GM20000 (cell line): Measurements from ENCODE around the gene AFF4.

ENCODE experiments used
- DNase-seq: peaks from one replicate; pipeline ENCODE4 v3.0.0; 2012; ENCODE audit warnings: low spot score
- TF ChIP-seq, protein P1 (sequence below): IDR thresholded peaks from 2 replicates; pipeline ENCODE4 v1.5.1; 2012; ENCODE audit warnings: mild to moderate bottlenecking, control low read depth; ENCODE audit errors: extremely low read depth, missing control alignments

Gene AFF4

DNA sequence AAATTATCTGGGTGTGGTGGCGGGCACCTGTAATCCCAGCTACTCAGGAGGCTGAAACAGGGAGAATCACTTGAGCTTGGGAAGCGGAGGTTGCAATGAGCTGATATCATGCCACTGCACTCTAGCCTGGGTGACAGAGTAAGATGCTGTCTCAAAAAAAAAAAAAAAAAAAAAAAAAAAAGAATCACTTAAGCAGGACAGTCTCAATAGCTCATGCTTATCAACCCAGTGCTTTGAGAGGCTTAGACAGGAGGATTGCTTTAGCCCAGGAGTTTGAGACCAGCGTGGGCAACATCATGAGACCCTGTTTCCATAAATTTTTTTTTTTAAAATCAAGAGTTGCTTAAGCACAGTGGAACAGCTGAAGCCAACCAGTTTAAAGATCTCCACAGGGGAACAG, 47.3 kb downstream of the AFF4 start:
- no peak for DNase-seq
- TF ChIP-seq, protein P1, sequence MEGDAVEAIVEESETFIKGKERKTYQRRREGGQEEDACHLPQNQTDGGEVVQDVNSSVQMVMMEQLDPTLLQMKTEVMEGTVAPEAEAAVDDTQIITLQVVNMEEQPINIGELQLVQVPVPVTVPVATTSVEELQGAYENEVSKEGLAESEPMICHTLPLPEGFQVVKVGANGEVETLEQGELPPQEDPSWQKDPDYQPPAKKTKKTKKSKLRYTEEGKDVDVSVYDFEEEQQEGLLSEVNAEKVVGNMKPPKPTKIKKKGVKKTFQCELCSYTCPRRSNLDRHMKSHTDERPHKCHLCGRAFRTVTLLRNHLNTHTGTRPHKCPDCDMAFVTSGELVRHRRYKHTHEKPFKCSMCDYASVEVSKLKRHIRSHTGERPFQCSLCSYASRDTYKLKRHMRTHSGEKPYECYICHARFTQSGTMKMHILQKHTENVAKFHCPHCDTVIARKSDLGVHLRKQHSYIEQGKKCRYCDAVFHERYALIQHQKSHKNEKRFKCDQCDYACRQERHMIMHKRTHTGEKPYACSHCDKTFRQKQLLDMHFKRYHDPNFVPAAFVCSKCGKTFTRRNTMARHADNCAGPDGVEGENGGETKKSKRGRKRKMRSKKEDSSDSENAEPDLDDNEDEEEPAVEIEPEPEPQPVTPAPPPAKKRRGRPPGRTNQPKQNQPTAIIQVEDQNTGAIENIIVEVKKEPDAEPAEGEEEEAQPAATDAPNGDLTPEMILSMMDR = no peak

DNA sequence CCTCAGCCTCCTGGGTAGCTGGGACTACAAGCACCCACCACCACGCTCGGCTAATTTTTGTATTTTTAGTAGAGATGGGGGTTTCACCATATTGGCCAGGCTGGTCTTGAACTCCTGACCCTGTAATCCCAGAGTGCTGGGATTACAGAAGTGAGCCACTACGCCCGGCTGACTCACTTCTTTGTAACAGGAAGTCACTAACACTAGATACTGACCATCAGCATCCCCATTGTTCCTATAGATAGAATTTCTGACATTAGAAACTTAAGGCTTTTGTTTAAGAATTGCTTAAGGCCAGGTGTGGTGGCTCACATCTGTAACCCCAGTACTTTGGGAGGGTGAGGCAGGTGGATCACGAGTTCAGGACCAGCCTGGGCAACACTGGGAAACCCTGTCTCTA, 47.8 kb downstream of the AFF4 start:
- DNase-seq = no peak
- TF ChIP-seq, protein P1 = no peak

DNA sequence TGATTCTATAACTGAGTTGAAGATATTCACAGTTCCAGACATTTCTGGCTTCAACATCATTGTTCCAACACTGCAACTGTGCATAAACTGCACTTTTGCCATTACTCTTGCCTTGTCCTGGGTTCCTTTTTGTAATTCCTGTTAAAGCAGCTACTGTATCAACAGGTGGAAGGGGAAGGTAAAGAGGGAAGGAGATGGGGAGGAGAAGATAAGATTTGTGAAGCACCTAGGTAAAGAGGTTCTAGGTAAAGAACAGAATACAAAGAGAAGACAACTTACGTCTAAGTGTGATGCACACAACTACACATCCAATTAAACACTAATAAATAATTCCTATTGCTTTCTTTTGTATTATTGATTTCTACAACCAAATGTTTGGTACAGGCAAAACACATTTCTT, 53.7 kb downstream of the AFF4 start:
- TF ChIP-seq, protein P1 = no peak
- DNase-seq = no peak

DNA sequence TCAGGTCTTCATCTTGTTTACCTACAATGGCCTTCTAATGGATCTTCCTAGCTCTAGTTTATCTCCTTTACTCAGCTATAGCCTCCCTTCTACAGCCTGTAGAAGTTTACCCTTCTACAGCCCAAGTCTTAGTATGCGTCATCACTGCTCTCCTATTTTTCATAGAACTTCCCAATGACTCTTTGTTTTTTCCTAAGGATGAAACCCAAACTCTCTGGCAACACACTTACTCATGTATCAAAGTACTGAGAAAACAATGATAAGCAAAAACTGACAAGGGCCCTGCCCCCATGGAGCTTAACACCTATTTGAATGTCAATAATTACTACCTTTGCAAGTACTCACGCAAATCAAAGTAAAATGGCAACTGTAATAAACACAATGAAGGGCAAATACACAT, 56.3 kb downstream of the AFF4 start:
- no peak for DNase-seq
- TF ChIP-seq, protein P1 = no peak

DNA sequence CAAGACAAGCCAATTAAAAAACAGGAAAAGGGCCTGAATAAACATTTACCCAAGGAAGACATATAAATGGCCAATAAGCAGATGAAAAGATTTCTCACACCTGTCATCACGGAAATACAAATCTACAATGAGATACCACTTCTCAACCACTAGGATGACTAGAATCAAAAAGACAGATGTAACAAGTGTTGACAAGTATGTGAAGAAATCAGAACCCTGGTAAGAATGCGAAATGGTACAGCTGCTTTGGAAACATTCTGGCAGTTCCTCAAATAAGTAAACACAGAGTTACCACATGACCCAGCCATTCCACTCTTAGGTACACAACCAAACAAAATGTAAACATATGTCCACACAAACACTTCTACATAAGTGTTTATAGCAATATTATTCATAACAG, 57.5 kb downstream of the AFF4 start:
- DNase-seq = no peak
- TF ChIP-seq, protein P1 = no peak

DNA sequence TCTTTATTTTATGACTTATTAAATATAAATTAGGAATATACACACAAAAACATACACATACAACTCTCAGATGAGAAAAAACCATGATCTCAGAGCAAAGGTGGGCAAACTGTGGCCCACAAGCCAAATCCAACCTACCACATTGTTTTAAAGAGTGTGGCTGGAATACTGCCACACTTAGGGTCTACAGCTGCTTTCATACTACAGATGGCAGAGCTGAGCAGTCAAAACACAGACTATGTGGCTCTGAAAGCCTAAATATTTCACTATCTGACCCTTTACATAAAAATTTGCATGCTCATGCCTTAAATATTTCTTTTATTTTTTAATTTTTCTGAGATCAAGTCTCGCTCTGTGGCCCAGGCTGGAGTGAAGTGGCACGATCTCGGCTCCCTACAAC, 61.7 kb downstream of the AFF4 start:
- DNase-seq = no peak
- TF ChIP-seq, protein P1 = no peak

DNA sequence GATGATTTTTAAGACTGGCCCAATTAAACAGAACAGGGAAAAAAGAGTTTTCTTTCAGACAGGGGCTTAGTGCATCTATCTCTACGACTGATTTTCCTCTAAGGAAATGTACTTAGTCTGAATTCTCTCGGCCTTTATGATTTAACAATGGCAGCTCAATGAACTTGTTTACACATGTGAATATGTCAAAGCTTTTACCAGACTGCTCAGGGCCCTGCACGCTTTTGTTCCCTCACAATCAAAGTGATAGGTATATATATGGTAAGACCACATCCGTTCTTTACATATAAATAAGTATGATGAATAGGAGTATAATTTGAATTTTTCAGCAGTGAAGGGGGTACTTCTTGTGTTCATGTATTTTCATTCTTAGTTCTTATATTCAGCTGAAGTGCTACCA, 62.4 kb downstream of the AFF4 start:
- TF ChIP-seq, protein P1 = no peak
- DNase-seq = no peak
